ENCODE results near the gene KCNMA1.

DNA sequence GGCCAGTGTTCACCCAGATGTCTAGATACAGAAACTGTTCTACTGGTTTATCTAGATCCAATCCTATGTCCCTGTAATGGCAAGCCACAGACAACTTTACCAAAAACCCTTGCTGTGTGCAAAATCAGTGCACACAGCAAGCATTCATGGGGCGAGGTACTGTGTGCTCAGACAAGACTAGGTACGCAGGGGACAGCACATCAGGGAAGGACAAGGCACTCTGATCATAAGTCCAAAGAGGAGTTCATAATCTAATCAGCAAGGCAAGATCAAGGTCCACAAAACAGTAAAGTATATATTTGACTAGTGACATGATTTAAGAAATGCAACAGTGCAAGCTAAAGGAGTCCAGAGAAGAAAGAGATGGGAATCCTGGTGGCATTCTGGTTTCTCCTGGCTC is 25.9 kb downstream of the KCNMA1 start:
- TF ChIP-seq POLR2A (IDR thresholded peaks at IDR 0.05) (no peak), CTCF (IDR thresholded peaks at IDR 0.05) (no peak)
